Keratinocyte (primary cell): ENCODE measurements around the gene BNC2. TPM values are rescaled to one million over a fixed set of nuclear protein-coding genes. Genes with fewer than 3 reads are reported as not detected.

Source experiments
- DNase-seq: peaks from one replicate; pipeline ENCODE4 v3.0.0-alpha.2; 2011; ENCODE audit warnings: low read depth, missing footprints, low spot score
- FAIRE-seq: peaks from 2 replicates; lab custom pipeline; 2011; peaks lifted over from hg19 to GRCh38; lab: Jason Lieb, UNC
- H2AFZ ChIP-seq: 2 replicates; pipeline ENCODE4 v1.6.0; 2012; ENCODE audit warnings: low read length, control low read depth, inconsistent platforms; ENCODE audit not compliant: control insufficient read depth
- H3K27ac ChIP-seq: 2 replicates; pipeline ENCODE4 v1.5.1; 2011; ENCODE audit warnings: low read length; ENCODE audit not compliant: control insufficient read depth, insufficient read depth
- H3K27me3 ChIP-seq: 3 replicates; pipeline ENCODE4 v1.6.0; 2011; ENCODE audit warnings: low read length; ENCODE audit not compliant: control insufficient read depth, insufficient read depth; ENCODE audit errors: extremely low read depth
- H3K36me3 ChIP-seq, 2 experiments: 2 replicates in 1 of 2; 3 replicates in 1 of 2; pipeline ENCODE4 v1.5.1; 2011; ENCODE audit warnings: low read length in 2 of 2, mild to moderate bottlenecking in 1 of 2; ENCODE audit not compliant: control insufficient read depth in 2 of 2, insufficient read depth in 2 of 2; ENCODE audit errors: extremely low read depth in 1 of 2
- H3K4me1 ChIP-seq: 3 replicates; pipeline ENCODE4 v1.5.1; 2011; ENCODE audit warnings: low read length; ENCODE audit not compliant: control insufficient read depth, insufficient read depth; ENCODE audit errors: extremely low read depth
- H3K4me2 ChIP-seq: 3 replicates; pipeline ENCODE4 v1.6.0; 2011; ENCODE audit warnings: low read depth, low read length; ENCODE audit not compliant: control insufficient read depth, insufficient read depth; ENCODE audit errors: extremely low read depth
- H3K4me3 ChIP-seq, 3 experiments: fragments of 200-600 bp in 1 of 3; sonication (generic) in 1 of 3; 2 replicates in 2 of 3; 3 replicates in 1 of 3; pipeline ENCODE4 v1.5.1; 2011 to 2016; ENCODE audit warnings: low read length in 3 of 3, mild to moderate bottlenecking in 3 of 3, control low read depth in 2 of 3, inconsistent platforms in 1 of 3, low read depth in 1 of 3, mixed read lengths in 1 of 3, mixed run types in 1 of 3, moderate library complexity in 1 of 3; ENCODE audit not compliant: control insufficient read depth in 2 of 3, insufficient read depth in 2 of 3; ENCODE audit errors: extremely low read depth in 1 of 3
- H3K79me2 ChIP-seq: 2 replicates; pipeline ENCODE4 v1.6.0; 2012; ENCODE audit warnings: low read length; ENCODE audit not compliant: control insufficient read depth, insufficient read depth
- H3K9ac ChIP-seq: 3 replicates; pipeline ENCODE4 v1.6.0; 2011; ENCODE audit warnings: low read length; ENCODE audit not compliant: control insufficient read depth, insufficient read depth; ENCODE audit errors: extremely low read depth
- H3K9me1 ChIP-seq: 3 replicates; pipeline ENCODE4 v1.6.0; 2011; ENCODE audit warnings: low read length; ENCODE audit not compliant: control insufficient read depth, insufficient read depth; ENCODE audit errors: extremely low read depth
- H3K9me3 ChIP-seq: 2 replicates; pipeline ENCODE4 v1.5.1; 2012; ENCODE audit warnings: low read depth, low read length; ENCODE audit not compliant: control insufficient read depth
- H4K20me1 ChIP-seq: 3 replicates; pipeline ENCODE4 v1.6.0; 2011; ENCODE audit warnings: low read length; ENCODE audit not compliant: control insufficient read depth, insufficient read depth; ENCODE audit errors: extremely low read depth
- EZH2 ChIP-seq: IDR thresholded peaks from one replicate; pipeline ENCODE4 v1.6.1; 2012; ENCODE audit warnings: inconsistent platforms, mild to moderate bottlenecking, low read length, moderate library complexity
- dilution Hi-C: fragments of 300-500 bp; cut with MboI; formaldehyde crosslinking; loops from one replicate; pipeline ENCODE4 v1.7.0; 2020; ENCODE audit warnings: low sequenced_read_pairs; ENCODE audit not compliant: extremely low pct_ligation_motif_present
- polyA plus RNA-seq, 5 experiments: library from polyadenylated mRNA; depleted of rRNA in 3 of 5; stranded (reverse) in 3 of 5; stranded (forward) in 1 of 5; unstranded in 1 of 5; fragments of >200 nt; gene quantifications; 1 replicate in 1 of 5; 2 replicates in 3 of 5; 3 replicates in 1 of 5; pipeline versions ENCODE4 v1.2.1 to v1.2.3, GENCODE V29; 2011 to 2012; ENCODE audit warnings: missing spikeins in 2 of 5, low read depth in 1 of 5, low replicate concordance in 1 of 5
- TF ChIP-seq, protein P1 (sequence below), 3 experiments: IDR thresholded peaks in 1 of 3; conservative IDR thresholded peaks in 1 of 3; optimal IDR thresholded peaks in 1 of 3; 2 replicates in 2 of 3; 3 replicates in 1 of 3; pipeline versions ENCODE3 to v1.5.1; 2011; ENCODE audit warnings: low read length in 3 of 3, mild to moderate bottlenecking in 3 of 3, moderate library complexity in 2 of 3, control low read depth in 1 of 3, inconsistent platforms in 1 of 3; ENCODE audit not compliant: insufficient read depth in 2 of 3; ENCODE audit errors: extremely low read depth in 1 of 3

Gene BNC2
- polyA plus RNA-seq, 1 donor (not counting 4 experiments of a cell fraction or from before 2014, with no cell fraction given), result 1.1 TPM

- Histone ChIP-seq H3K36me3 (no peaks in the 10 kb centered on the region), H3K27me3 (no peaks in the 10 kb centered on the region), H3K4me2 (no peak overlapping the region), H4K20me1 (no peaks in the 10 kb centered on the region), H3K9me3 (no peaks in the 10 kb centered on the region), H2AFZ (no peak overlapping the region), H3K4me1 (peaks cover 4% of the 10 kb centered on the region), H3K9ac (no peak overlapping the region), H3K27ac (no peak overlapping the region), H3K4me3 (no peak overlapping the region), H3K79me2 (no peaks in the 10 kb centered on the region), H3K9me1 (no peaks in the 10 kb centered on the region)
- dilution Hi-C loops, result no loop called here
- FAIRE-seq (no peak), DNase-seq (no peak)
- TF ChIP-seq, protein P1, sequence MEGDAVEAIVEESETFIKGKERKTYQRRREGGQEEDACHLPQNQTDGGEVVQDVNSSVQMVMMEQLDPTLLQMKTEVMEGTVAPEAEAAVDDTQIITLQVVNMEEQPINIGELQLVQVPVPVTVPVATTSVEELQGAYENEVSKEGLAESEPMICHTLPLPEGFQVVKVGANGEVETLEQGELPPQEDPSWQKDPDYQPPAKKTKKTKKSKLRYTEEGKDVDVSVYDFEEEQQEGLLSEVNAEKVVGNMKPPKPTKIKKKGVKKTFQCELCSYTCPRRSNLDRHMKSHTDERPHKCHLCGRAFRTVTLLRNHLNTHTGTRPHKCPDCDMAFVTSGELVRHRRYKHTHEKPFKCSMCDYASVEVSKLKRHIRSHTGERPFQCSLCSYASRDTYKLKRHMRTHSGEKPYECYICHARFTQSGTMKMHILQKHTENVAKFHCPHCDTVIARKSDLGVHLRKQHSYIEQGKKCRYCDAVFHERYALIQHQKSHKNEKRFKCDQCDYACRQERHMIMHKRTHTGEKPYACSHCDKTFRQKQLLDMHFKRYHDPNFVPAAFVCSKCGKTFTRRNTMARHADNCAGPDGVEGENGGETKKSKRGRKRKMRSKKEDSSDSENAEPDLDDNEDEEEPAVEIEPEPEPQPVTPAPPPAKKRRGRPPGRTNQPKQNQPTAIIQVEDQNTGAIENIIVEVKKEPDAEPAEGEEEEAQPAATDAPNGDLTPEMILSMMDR (optimal IDR thresholded peaks at IDR 0.05 in 1 of 3, IDR thresholded peaks at IDR 0.05 in 1 of 3, conservative IDR thresholded peaks at IDR 0.05 in 1 of 3; ENCODE audit: extremely low read depth in 1 of 3, insufficient read depth in 2 of 3, low read length in 3 of 3), result no peak
- no peak for TF ChIP-seq EZH2
These were observed 423.8 kb downstream of the BNC2 start for GRCh38 chr9:16446636-16447035.

GRCh38 chr9:16445141-16445920 is 425.1 kb downstream of the BNC2 start:
- FAIRE-seq, result peak; percentile 65

More at GRCh38 chr9:16445141-16445920, 425.1 kb downstream of the BNC2 start:
- Histone ChIP-seq H2AFZ (no peak overlapping the region), H3K4me1 (peaks cover 4% of the 10 kb centered on the region), H3K79me2 (no peaks in the 10 kb centered on the region), H3K36me3 (no peaks in the 10 kb centered on the region), H3K27me3 (no peaks in the 10 kb centered on the region), H3K9ac (no peak overlapping the region), H3K9me1 (no peaks in the 10 kb centered on the region), H3K9me3 (no peaks in the 10 kb centered on the region), H3K4me3 (no peak overlapping the region), H3K4me2 (no peak overlapping the region), H4K20me1 (no peaks in the 10 kb centered on the region), H3K27ac (no peak overlapping the region)
- dilution Hi-C loops, result no loop called here
- DNase-seq, result no peak
- TF ChIP-seq, protein P1 (optimal IDR thresholded peaks at IDR 0.05 in 1 of 3, IDR thresholded peaks at IDR 0.05 in 1 of 3, conservative IDR thresholded peaks at IDR 0.05 in 1 of 3; ENCODE audit: extremely low read depth in 1 of 3, insufficient read depth in 2 of 3, low read length in 3 of 3), result no peak
- no peak for TF ChIP-seq EZH2
